HepG2 (cell line): ENCODE data around the gene TM4SF20. TPM values are rescaled to one million over a fixed set of nuclear protein-coding genes. Genes with fewer than 3 reads are reported as not detected.
"Not testable (repeated sequence)": the region's sequence is repeated elsewhere in the genome, so short reads cannot be mapped to it uniquely, and the experiment has no call there.

Source experiments
- ATAC-seq: fragments of 200-7000 bp; cut with Tn5 transposase; 3 replicates; pipeline ENCODE4 v1.9.1; 2020; ENCODE audit warnings: mild to moderate bottlenecking, moderate library complexity
- BruUV-seq: library from RNA; stranded (reverse); fragments of 400-500 nt; replicated peaks from 2 replicates; lab custom pipeline; 2021; lab: Mats Ljungman, UMichigan
- CTCF ChIA-PET: fragments of 300-600 bp; formaldehyde crosslinking; extraction: SDS; loops from one replicate; lab custom pipeline; 2021; ENCODE audit warnings: low total read pairs, inconsistent platforms, low intra/inter-chr PET ratio; lab: Yijun Ruan, JAX
- POLR2A ChIA-PET: fragments of 350-600 bp; sonication (Branson Sonifier 250); formaldehyde crosslinking; loops from one replicate; lab custom pipeline; 2020; ENCODE audit warnings: antibody characterized with exemption, inconsistent platforms; lab: Yijun Ruan, JAX
- DNase-seq: peaks from one replicate; pipeline ENCODE4 v3.0.0-alpha.2; 2015; ENCODE audit warnings: low spot score
- FAIRE-seq: peaks from 3 replicates; lab custom pipeline; 2011; peaks lifted over from hg19 to GRCh38; lab: Jason Lieb, UNC
- H2AFZ ChIP-seq: one replicate; pipeline ENCODE4 v1.6.1; 2011; ENCODE audit warnings: low read length, inconsistent platforms
- H3K27ac ChIP-seq: fragments of 300-600 bp; 3 replicates; pipeline ENCODE4 v1.8.0; 2011; ENCODE audit warnings: mixed run types, mild to moderate bottlenecking, mixed read lengths, low read length, inconsistent platforms; ENCODE audit not compliant: insufficient read depth; ENCODE audit errors: extremely low read length
- H3K27me3 ChIP-seq, 2 experiments: fragments of 200-600 bp in 1 of 2; 2 replicates in 1 of 2; 3 replicates in 1 of 2; pipeline versions ENCODE4 v1.6.0 to v1.8.0; 2011; ENCODE audit warnings: low read length in 2 of 2, mild to moderate bottlenecking in 2 of 2, moderate library complexity in 2 of 2, inconsistent platforms in 1 of 2; ENCODE audit not compliant: insufficient read depth in 2 of 2, control insufficient read depth in 1 of 2
- H3K36me3 ChIP-seq, 2 experiments: fragments of 200-600 bp in 1 of 2; replicated peaks in 1 of 2; 2 replicates in 1 of 2; 3 replicates in 1 of 2; pipeline versions ENCODE4 v1.5.1 to v1.8.0; 2011; ENCODE audit warnings: low read length in 2 of 2, inconsistent platforms in 1 of 2; ENCODE audit not compliant: insufficient read depth in 2 of 2, control insufficient read depth in 1 of 2
- H3K4me1 ChIP-seq: 2 replicates; pipeline ENCODE4 v1.5.1; 2012; ENCODE audit warnings: low read length, inconsistent platforms; ENCODE audit not compliant: insufficient read depth
- H3K4me2 ChIP-seq: 2 replicates; pipeline ENCODE4 v1.6.0; 2011; ENCODE audit warnings: low read depth, low read length, inconsistent platforms
- H3K4me3 ChIP-seq, 3 experiments: fragments of 200-600 bp in 1 of 3; sonication (generic), shearing (Covaris generic) in 1 of 3; replicated peaks in 1 of 3; 2 replicates each; pipeline ENCODE4 v1.5.1; 2011 to 2016; ENCODE audit warnings: low read length in 3 of 3, inconsistent platforms in 2 of 3, low read depth in 2 of 3, mild to moderate bottlenecking in 2 of 3, control low read depth in 1 of 3, mixed read lengths in 1 of 3; ENCODE audit not compliant: insufficient read depth in 1 of 3
- H3K79me2 ChIP-seq: one replicate; pipeline ENCODE4 v1.6.1; 2011; ENCODE audit warnings: low read length, inconsistent platforms; ENCODE audit not compliant: insufficient read depth
- H3K9ac ChIP-seq: 2 replicates; pipeline ENCODE4 v1.6.0; 2011; ENCODE audit warnings: mild to moderate bottlenecking, low read depth, low read length, inconsistent platforms; ENCODE audit not compliant: insufficient read depth
- H3K9me3 ChIP-seq: 2 replicates; pipeline ENCODE4 v1.5.1; 2012; ENCODE audit warnings: mild to moderate bottlenecking, low read length
- H4K20me1 ChIP-seq: 2 replicates; pipeline ENCODE4 v1.6.0; 2011; ENCODE audit warnings: inconsistent platforms, mild to moderate bottlenecking, low read length, moderate library complexity; ENCODE audit not compliant: insufficient read depth
- CEBPG ChIP-seq: IDR thresholded peaks from 2 replicates; pipeline ENCODE4 v1.6.1; 2016
- CENPX ChIP-seq: sonication (generic); formaldehyde crosslinking; IDR thresholded peaks from 2 replicates; pipeline ENCODE4 v1.9.0; 2021; ENCODE audit warnings: mild to moderate bottlenecking, missing genetic modification reagents, moderate library complexity
- CREM ChIP-seq, 2 experiments: sonication (generic) in 1 of 2; formaldehyde crosslinking in 1 of 2; IDR thresholded peaks; 2 replicates each; pipeline versions ENCODE4 v1.4.0 to v1.6.1; 2016 to 2020; ENCODE audit warnings: antibody characterized with exemption in 1 of 2, mild to moderate bottlenecking in 1 of 2, missing genetic modification reagents in 1 of 2
- ETS1 ChIP-seq: sonication (generic); formaldehyde crosslinking; IDR thresholded peaks from 2 replicates; pipeline ENCODE4 v1.4.0; 2020; ENCODE audit warnings: missing genetic modification reagents
- JARID2 ChIP-seq: sonication (generic); formaldehyde crosslinking; IDR thresholded peaks from 2 replicates; pipeline ENCODE4 v1.8.1; 2023; ENCODE audit warnings: missing genetic modification reagents, inconsistent platforms; ENCODE audit not compliant: insufficient replicate concordance
- MTA3 ChIP-seq: sonication (generic); formaldehyde crosslinking; IDR thresholded peaks from 2 replicates; pipeline ENCODE4 v1.4.0; 2020; ENCODE audit warnings: missing genetic modification reagents
- POLR2AphosphoS5 ChIP-seq: IDR thresholded peaks from 2 replicates; pipeline ENCODE4 v1.6.1; 2012; ENCODE audit warnings: low read depth, low read length
- SUZ12 ChIP-seq: fragments of 150-350 bp; IDR thresholded peaks from 2 replicates; pipeline ENCODE4 v1.6.1; 2014; ENCODE audit warnings: low read depth, low read length
- WIZ ChIP-seq: sonication (generic); formaldehyde crosslinking; IDR thresholded peaks from 2 replicates; pipeline ENCODE4 v1.5.1; 2020; ENCODE audit warnings: mild to moderate bottlenecking, missing genetic modification reagents
- ZBTB20 ChIP-seq: sonication (generic); formaldehyde crosslinking; IDR thresholded peaks from 2 replicates; pipeline ENCODE4 v1.8.1; 2023; ENCODE audit warnings: missing genetic modification reagents, low read depth, mild to moderate bottlenecking, borderline replicate concordance
- ZFP62 ChIP-seq: sonication (generic); formaldehyde crosslinking; IDR thresholded peaks from 2 replicates; pipeline ENCODE4 v1.4.0; 2020; ENCODE audit warnings: missing genetic modification reagents
- ZGPAT ChIP-seq: IDR thresholded peaks from 2 replicates; pipeline ENCODE4 v1.6.1; 2016; ENCODE audit warnings: mild to moderate bottlenecking
- ZNF556 ChIP-seq: sonication (generic); formaldehyde crosslinking; IDR thresholded peaks from 2 replicates; pipeline ENCODE4 v1.4.0; 2020; ENCODE audit warnings: mild to moderate bottlenecking, missing genetic modification reagents, borderline replicate concordance
- ZNF737 ChIP-seq: sonication (generic); formaldehyde crosslinking; IDR thresholded peaks from 2 replicates; pipeline ENCODE4 v1.5.0; 2020; ENCODE audit warnings: missing genetic modification reagents, mild to moderate bottlenecking, borderline replicate concordance
- WGBS: methylation state at CpG from one replicate; pipeline ENCODE4 v1.1.6; 2017; ENCODE audit warnings: low lambda C conversion rate; 5-methylcytosine and 5-hydroxymethylcytosine counted together
- in situ Hi-C: cut with HindIII; loops from 2 replicates; pipeline ENCODE4 v1.10.0; 2017; ENCODE audit warnings: low pct_unique_long_range_greater_than_20kb; ENCODE audit not compliant: extremely low pct_ligation_motif_present
- intact Hi-C: fragments of 100-400 bp; cut with micrococcal nuclease; formaldehyde crosslinking; loops from one replicate; pipeline ENCODE4 v1.10.0; 2022; ENCODE audit not compliant: unreplicated experiment
- polyA plus RNA-seq, 8 experiments: library from polyadenylated mRNA; depleted of rRNA in 3 of 8; stranded (reverse) in 7 of 8; unstranded in 1 of 8; fragments of >200 nt; fragmentation: Illumina TruSeq in 4 of 8; extraction: Trizol in 4 of 8; gene quantifications; 2 replicates each; pipeline versions ENCODE4 v1.2.1 to v1.2.3, GENCODE V29; 2011 to 2016; ENCODE audit warnings: low read depth in 4 of 8, missing spikeins in 1 of 8, mixed read lengths in 1 of 8; ENCODE audit not compliant: insufficient read depth in 1 of 8
- total RNA-seq, 5 experiments: library from RNA; depleted of rRNA; stranded (reverse); fragments of >200 nt; fragmentation: Illumina TruSeq; extraction: Trizol; gene quantifications; 2 replicates each; pipeline ENCODE4 v1.2.3, GENCODE V29; 2016; ENCODE audit warnings: low read depth in 1 of 5

TM4SF20 gene
- total and polyA plus RNA-seq, 2 of the 13 experiments (the other 11 are each of a cell fraction or from before 2014, with no cell fraction given), result not detected

DNA sequence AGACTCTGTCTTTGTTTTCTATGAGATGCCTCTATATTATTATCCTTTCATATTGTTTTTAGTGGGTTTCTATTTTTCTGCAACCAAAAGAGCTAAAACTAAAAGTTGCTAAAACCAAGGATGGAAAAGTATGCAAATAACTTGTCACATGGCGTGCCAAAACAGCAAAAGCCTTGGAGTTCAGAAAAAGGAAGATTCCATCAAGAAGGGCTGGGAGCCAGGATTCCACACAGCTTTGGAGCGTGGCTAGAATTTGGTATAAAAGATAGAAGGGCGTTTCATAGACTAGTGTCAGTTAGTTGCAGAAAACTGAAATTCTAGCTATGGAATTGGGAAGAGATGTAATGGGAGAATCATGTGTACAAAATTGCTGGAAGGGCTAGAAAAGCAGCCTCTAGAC, 4.6 kb upstream of the TM4SF20 start:
- Histone ChIP-seq H3K9ac (no peak overlapping the region), H2AFZ (no peak overlapping the region), H3K36me3 (no peaks in the 10 kb centered on the region), H3K79me2 (no peaks in the 10 kb centered on the region), H3K4me2 (no peak overlapping the region), H3K4me3 (no peak overlapping the region), H4K20me1 (no peaks in the 10 kb centered on the region), H3K4me1 (peaks cover 4% of the 10 kb centered on the region; the same call in 1 of the 2 replicates), H3K9me3 (no peaks in the 10 kb centered on the region), H3K27ac (no peak overlapping the region), H3K27me3 (peaks cover 0 to 10% of the 10 kb centered on the region in 2 experiments; a peak in 1 of 5 replicates)
- ChIA-PET CTCF (no interaction called here), POLR2A (no interaction called here)
- intact Hi-C loops, result no loop called here
- BruUV-seq, result no TSS peak
- WGBS, result 32% methylated on average over 3 of the region's 3 CpGs
- no peak for ATAC-seq
- in situ Hi-C loops, result no loop called here
- TF ChIP-seq CREM (IDR thresholded peaks at IDR 0.05), result no peak
- TF ChIP-seq CREM (CRISPR knock-in tag; IDR thresholded peaks at IDR 0.05), result no peak
- no peak for TF ChIP-seq ZNF737 (CRISPR knock-in tag)
- no peak for TF ChIP-seq POLR2AphosphoS5
- no peak for TF ChIP-seq ZNF556 (CRISPR knock-in tag)
- TF ChIP-seq MTA3, result no peak
- TF ChIP-seq CEBPG (CRISPR knock-in tag), result no peak
- TF ChIP-seq WIZ, result no peak
- TF ChIP-seq CENPX (CRISPR knock-in tag), result no peak
- TF ChIP-seq ZFP62 (CRISPR knock-in tag), result no peak
- no peak for TF ChIP-seq SUZ12
- TF ChIP-seq ZGPAT (CRISPR knock-in tag), result no peak
- TF ChIP-seq ETS1 (CRISPR knock-in tag), result no peak
- no peak for TF ChIP-seq ZBTB20 (CRISPR knock-in tag)
- TF ChIP-seq JARID2, result no peak
- no peak for DNase-seq
- FAIRE-seq, result no peak

GRCh38 chr2:227382241-227382835, 3.2 kb upstream of the TM4SF20 start:
- H3K4me1 ChIP-seq, FAIRE-seq, H3K4me3 ChIP-seq, H3K4me2 ChIP-seq, ATAC-seq, intact Hi-C loops, H3K27me3 ChIP-seq, POLR2A ChIA-PET, H2AFZ ChIP-seq, H3K27ac ChIP-seq, H4K20me1 ChIP-seq, in situ Hi-C loops, DNase-seq, H3K79me2 ChIP-seq, H3K9ac ChIP-seq, H3K36me3 ChIP-seq, H3K9me3 ChIP-seq, CTCF ChIA-PET, BruUV-seq: not testable (repeated sequence)
- 0% methylated on average over 2 of the region's 2 CpGs for WGBS
